Osteoblast (primary cell): Measurements from ENCODE around the gene MAGED2. TPM values are rescaled to one million over a fixed set of nuclear protein-coding genes. Genes with fewer than 3 reads are reported as not detected.

Experiments used
- DNase-seq: peaks from one replicate; pipeline ENCODE4 v3.0.0; 2011; ENCODE audit warnings: low spot score, mixed read lengths; ENCODE audit not compliant: insufficient read length; ENCODE audit errors: missing footprints
- H2AFZ ChIP-seq: 2 replicates; pipeline ENCODE4 v1.6.0; 2011; ENCODE audit warnings: mild to moderate bottlenecking, low read length
- H3K27ac ChIP-seq: 2 replicates; pipeline ENCODE4 v1.5.1; 2011; ENCODE audit warnings: mild to moderate bottlenecking, low read depth, low read length, moderate library complexity
- H3K27me3 ChIP-seq: 2 replicates; pipeline ENCODE4 v1.6.0; 2012; ENCODE audit warnings: mild to moderate bottlenecking, control low read depth, inconsistent platforms, low read length, moderate library complexity; ENCODE audit not compliant: insufficient read depth
- H3K36me3 ChIP-seq: 2 replicates; pipeline ENCODE4 v1.5.1; 2011; ENCODE audit warnings: mild to moderate bottlenecking, low read length, control low read depth, moderate library complexity; ENCODE audit not compliant: insufficient read depth
- H3K4me1 ChIP-seq: 2 replicates; pipeline ENCODE4 v1.5.1; 2011; ENCODE audit warnings: mild to moderate bottlenecking, low read length, control low read depth, moderate library complexity; ENCODE audit not compliant: insufficient read depth
- H3K4me2 ChIP-seq: 2 replicates; pipeline ENCODE4 v1.6.0; 2011; ENCODE audit warnings: mild to moderate bottlenecking, low read length; ENCODE audit not compliant: insufficient read depth
- H3K4me3 ChIP-seq: fragments of 200-600 bp; sonication (generic); 3 replicates; pipeline ENCODE4 v1.5.1; 2012; ENCODE audit warnings: mild to moderate bottlenecking, low read length, inconsistent platforms; ENCODE audit not compliant: insufficient read depth
- H3K79me2 ChIP-seq: 2 replicates; pipeline ENCODE4 v1.6.0; 2012; ENCODE audit warnings: mild to moderate bottlenecking, low read length, control low read depth, inconsistent platforms; ENCODE audit not compliant: insufficient read depth
- H3K9me3 ChIP-seq: 2 replicates; pipeline ENCODE4 v1.5.1; 2011; ENCODE audit warnings: low read depth, low read length, control low read depth
- H4K20me1 ChIP-seq: 2 replicates; pipeline ENCODE4 v1.6.0; 2012; ENCODE audit warnings: mild to moderate bottlenecking, low read length, control low read depth; ENCODE audit not compliant: insufficient read depth
- total RNA-seq: library from RNA; depleted of rRNA; stranded (reverse); fragments of >200 nt; gene quantifications from 2 replicates; pipeline ENCODE4 v1.2.3, GENCODE V29; 2012
- TF ChIP-seq, protein P1 (sequence below): IDR thresholded peaks from 2 replicates; pipeline ENCODE4 v1.5.1; 2011; ENCODE audit warnings: mild to moderate bottlenecking, low read depth, low read length, moderate library complexity; ENCODE audit errors: extremely low read depth

MAGED2 gene
- total RNA-seq, 1 donor, result 200 TPM

DNA sequence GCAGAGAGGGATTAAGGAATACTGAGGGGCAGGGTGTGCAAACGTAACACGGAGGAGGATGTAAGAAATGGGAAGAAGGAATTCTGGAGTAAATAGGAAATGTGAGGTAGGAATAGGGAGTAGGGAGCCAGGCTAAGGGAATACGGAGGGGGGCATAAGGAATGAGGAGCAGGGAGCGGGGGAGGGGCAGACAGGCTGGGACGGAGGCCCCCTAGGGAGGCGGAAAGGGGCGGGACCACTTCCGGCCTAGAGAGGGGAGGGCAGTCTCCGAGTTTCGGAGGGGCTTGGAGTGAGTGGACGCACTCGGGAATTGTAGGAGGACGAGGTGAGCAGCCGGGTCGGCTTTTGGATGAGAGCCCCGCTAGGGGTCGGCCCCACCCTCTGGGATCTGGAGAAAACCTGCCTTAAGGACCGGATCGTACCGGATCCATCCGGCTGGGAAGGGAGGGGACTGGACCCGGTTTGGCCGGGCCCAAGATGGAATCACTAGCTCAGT lies 612 bp downstream of the MAGED2 start:
- TF ChIP-seq, protein P1, sequence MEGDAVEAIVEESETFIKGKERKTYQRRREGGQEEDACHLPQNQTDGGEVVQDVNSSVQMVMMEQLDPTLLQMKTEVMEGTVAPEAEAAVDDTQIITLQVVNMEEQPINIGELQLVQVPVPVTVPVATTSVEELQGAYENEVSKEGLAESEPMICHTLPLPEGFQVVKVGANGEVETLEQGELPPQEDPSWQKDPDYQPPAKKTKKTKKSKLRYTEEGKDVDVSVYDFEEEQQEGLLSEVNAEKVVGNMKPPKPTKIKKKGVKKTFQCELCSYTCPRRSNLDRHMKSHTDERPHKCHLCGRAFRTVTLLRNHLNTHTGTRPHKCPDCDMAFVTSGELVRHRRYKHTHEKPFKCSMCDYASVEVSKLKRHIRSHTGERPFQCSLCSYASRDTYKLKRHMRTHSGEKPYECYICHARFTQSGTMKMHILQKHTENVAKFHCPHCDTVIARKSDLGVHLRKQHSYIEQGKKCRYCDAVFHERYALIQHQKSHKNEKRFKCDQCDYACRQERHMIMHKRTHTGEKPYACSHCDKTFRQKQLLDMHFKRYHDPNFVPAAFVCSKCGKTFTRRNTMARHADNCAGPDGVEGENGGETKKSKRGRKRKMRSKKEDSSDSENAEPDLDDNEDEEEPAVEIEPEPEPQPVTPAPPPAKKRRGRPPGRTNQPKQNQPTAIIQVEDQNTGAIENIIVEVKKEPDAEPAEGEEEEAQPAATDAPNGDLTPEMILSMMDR, result no peak
- Histone ChIP-seq H3K9me3 (no peaks in the 10 kb centered on the region), H3K4me2 (peak overlapping the region; percentile 85), H3K27me3 (peaks cover 9% of the 10 kb centered on the region), H3K4me1 (no peaks in the 10 kb centered on the region), H3K4me3 (peak overlapping the region; percentile 82), H2AFZ (peak overlapping the region; percentile 90), H4K20me1 (peaks cover 24% of the 10 kb centered on the region), H3K36me3 (peaks cover 24% of the 10 kb centered on the region), H3K27ac (peak overlapping the region; percentile 72), H3K79me2 (peaks cover 33% of the 10 kb centered on the region)
- peak; percentile 82 for DNase-seq

DNA sequence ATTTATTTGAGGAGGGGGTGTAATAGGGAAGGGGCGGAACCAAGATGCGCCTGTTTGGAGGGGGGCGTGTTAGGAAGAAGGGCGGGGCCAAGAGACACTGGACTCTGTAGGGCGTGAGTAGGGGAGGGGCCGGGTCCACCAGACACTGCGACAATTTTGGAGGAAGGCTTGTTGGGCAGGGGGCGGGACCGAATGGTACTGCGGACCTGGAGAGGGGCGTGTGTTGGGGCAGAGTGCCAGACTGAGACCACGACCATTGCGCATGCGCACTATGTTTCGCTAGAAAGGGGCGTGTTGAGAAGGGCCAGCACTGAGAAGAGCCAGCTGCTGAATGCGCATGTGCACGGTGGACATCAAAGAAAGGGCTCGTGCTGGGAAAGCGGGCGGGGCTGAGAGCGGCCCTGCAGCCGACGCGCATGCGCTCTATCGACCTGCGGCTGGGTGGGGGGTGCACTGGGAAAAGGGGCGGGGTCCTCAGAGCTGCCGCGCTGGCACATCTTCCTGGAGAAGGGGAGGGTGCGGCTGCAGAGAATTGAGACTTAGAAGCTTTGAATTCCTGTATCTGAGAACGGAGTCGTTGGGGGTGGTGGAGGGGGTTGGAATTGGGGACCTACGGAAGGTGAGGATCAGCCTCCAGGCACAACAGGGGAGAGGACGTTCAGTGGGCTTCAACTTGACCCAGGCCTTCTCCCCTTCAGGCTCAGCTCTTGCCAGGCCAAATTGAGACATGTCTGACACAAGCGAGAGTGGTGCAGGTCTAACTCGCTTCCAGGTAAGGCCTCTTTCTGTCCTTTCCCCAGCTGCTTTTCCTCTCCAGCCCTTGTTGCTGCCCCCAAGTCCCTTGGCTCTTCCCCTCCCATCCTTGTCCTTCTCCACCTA lies 1.3 kb downstream of the MAGED2 start:
- peak overlapping the region; percentile 85 for H3K4me2 ChIP-seq
- DNase-seq, result peak; percentile 94
- H3K4me3 ChIP-seq, result peak overlapping the region; percentile 82
- peak overlapping the region; percentile 90 for H2AFZ ChIP-seq
- H3K79me2 ChIP-seq, result peaks cover 33% of the 10 kb centered on the region
- peaks cover 31% of the 10 kb centered on the region for H3K36me3 ChIP-seq
- TF ChIP-seq, protein P1, result no peak
- H3K27ac ChIP-seq, result peak overlapping the region; percentile 72
- H3K27me3 ChIP-seq, result peaks cover 6% of the 10 kb centered on the region
- H3K9me3 ChIP-seq, result no peaks in the 10 kb centered on the region
- H4K20me1 ChIP-seq, result peaks cover 30% of the 10 kb centered on the region
- no peaks in the 10 kb centered on the region for H3K4me1 ChIP-seq

DNA sequence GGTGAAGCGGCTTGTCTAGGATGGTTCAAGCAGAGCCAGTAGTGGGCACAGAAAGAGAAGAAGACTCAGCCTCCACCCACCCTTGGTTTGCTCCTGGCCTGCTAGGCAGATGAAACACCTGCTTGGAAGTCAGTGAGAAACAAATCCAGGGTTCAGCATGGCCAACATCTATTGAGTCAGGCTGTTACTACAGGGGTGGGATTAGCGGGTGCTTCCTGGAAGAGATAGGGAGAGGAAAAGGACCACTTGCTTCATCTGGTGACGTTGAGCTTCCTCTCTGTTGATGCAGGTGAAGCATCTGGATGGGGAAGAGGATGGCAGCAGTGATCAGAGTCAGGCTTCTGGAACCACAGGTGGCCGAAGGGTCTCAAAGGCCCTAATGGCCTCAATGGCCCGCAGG lies 3.0 kb downstream of the MAGED2 start:
- Histone ChIP-seq H3K9me3 (no peaks in the 10 kb centered on the region), H3K4me3 (peak overlapping the region; percentile 82), H3K36me3 (peaks cover 42% of the 10 kb centered on the region), H3K27me3 (no peaks in the 10 kb centered on the region), H3K27ac (no peak overlapping the region), H2AFZ (no peak overlapping the region), H3K79me2 (peaks cover 33% of the 10 kb centered on the region), H3K4me1 (no peaks in the 10 kb centered on the region), H3K4me2 (peak overlapping the region; percentile 85), H4K20me1 (peaks cover 34% of the 10 kb centered on the region)
- TF ChIP-seq, protein P1, result no peak
- DNase-seq, result no peak

DNA sequence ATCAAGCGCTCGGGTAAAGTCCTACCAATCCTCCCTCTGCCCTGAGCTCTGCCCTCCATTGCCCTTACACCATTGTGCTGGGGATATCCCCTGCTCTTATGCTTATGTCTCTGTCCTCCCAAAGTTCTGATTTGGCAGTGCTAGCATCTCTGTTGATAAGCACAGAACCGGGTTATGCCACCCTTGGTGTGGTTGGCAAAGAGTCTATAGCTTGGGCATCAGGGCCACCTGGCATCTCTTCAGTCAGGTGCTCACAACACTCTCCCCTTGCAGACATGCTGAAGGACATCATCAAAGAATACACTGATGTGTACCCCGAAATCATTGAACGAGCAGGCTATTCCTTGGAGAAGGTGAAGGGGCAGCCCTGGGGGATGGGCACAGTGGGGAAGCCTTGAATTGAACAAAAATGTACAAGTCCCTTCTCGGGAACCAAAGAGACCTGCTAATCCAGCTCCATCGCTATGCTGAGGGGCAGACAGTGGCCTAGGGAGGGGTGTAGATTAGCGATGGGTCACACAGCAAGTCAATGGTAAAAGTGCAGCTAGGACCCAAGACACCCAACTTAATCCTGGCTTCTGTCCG lies 3.8 kb downstream of the MAGED2 start:
- Histone ChIP-seq H3K9me3 (no peaks in the 10 kb centered on the region), H3K27ac (no peak overlapping the region), H4K20me1 (peaks cover 34% of the 10 kb centered on the region), H3K79me2 (peaks cover 33% of the 10 kb centered on the region), H3K4me2 (peak overlapping the region; percentile 85), H3K27me3 (no peaks in the 10 kb centered on the region), H3K36me3 (peaks cover 51% of the 10 kb centered on the region), H2AFZ (no peak overlapping the region), H3K4me1 (no peaks in the 10 kb centered on the region), H3K4me3 (no peak overlapping the region)
- TF ChIP-seq, protein P1, result no peak
- DNase-seq, result no peak
